G401 (cell line): Measurements from ENCODE around the gene RNF220. TPM values are rescaled to one million over a fixed set of nuclear protein-coding genes. Genes with fewer than 3 reads are reported as not detected.
"Not testable (repeated sequence)": the region's sequence is repeated elsewhere in the genome, so short reads cannot be mapped to it uniquely, and the experiment has no call there.

ENCODE experiments used
- DNase-seq: peaks from one replicate; pipeline ENCODE4 v3.0.0-alpha.2; 2015; ENCODE audit warnings: low spot score
- in situ Hi-C: cut with HindIII; loops from 2 replicates; pipeline ENCODE4 v1.10.0; 2016; ENCODE audit warnings: low sequenced_read_pairs, mixed read lengths
- total RNA-seq: library from RNA; depleted of rRNA; stranded (reverse); fragments of >200 nt; shearing (Covaris generic); gene quantifications from 2 replicates; pipeline ENCODE4 v1.2.3, GENCODE V29; 2014; rRNA removed

The RNF220 gene
- total RNA-seq, 1 experiment from 2014 or later = 98.3 TPM

GRCh38 chr1:44698138-44698537 lies 293.1 kb downstream of the RNF220 start:
- in situ Hi-C loops = no loop called here
- no peak for DNase-seq

- DNase-seq, in situ Hi-C loops: not testable (repeated sequence)
Observed at GRCh38 chr1:44699375-44699774, 294.3 kb downstream of the RNF220 start.

GRCh38 chr1:44700573-44700972 lies 295.5 kb downstream of the RNF220 start:
- no peak for DNase-seq
- in situ Hi-C loops = no loop called here

- in situ Hi-C loops = no loop called here
- DNase-seq = no peak
Observed at GRCh38 chr1:44701141-44701573, 296.1 kb downstream of the RNF220 start.

Other genes with a start within 250 kb of the RNF220 start
- gene DMAP1, start 191.8 kb upstream of the RNF220 start, total RNA-seq = 39.5 and 43.0 TPM in 2 replicates
- 131 and 135 TPM in 2 replicates for gene ERI3, start 50.0 kb upstream of the RNF220 start, total RNA-seq